Iris pigment epithelial cell (primary cell): ENCODE measurements around the gene MCF2L.

Experiments used
- DNase-seq: peaks from one replicate; pipeline ENCODE4 v3.0.0-alpha.2; 2011; ENCODE audit warnings: low read depth

The MCF2L gene

DNA sequence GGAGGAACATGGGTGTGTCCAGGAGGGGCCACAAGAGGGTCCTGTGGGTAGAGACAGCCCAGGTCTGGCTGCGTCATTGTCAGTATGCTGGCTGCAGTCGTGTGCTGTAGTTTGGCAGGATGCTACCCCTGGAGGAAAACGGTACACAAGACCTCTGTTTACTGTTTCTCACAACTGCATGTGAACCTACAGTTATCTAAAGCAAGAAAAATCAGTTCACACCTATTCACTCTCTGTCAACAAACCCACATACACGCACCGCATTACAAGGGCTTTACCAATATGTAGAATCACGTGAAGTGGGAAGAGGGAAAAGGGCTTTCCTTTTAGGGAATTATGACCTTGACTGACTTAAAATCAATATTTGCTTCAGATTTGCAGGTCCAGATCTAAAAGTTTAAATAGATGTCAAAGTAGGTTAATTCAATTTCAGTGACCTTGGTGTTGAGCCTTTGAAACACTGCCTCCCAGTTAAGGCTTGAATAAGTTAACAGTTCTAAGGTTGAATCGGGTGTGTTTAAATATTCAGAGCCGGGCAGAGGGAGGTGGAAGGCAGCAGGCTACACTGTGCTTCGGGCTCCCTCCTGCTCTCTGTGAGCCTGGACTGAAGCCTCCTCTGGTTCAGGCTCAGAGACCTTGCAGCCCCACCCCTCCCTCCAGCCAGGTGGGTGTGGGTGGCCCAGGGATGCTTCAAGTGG is 17.2 kb upstream of the MCF2L start:
- DNase-seq, result no peak

DNA sequence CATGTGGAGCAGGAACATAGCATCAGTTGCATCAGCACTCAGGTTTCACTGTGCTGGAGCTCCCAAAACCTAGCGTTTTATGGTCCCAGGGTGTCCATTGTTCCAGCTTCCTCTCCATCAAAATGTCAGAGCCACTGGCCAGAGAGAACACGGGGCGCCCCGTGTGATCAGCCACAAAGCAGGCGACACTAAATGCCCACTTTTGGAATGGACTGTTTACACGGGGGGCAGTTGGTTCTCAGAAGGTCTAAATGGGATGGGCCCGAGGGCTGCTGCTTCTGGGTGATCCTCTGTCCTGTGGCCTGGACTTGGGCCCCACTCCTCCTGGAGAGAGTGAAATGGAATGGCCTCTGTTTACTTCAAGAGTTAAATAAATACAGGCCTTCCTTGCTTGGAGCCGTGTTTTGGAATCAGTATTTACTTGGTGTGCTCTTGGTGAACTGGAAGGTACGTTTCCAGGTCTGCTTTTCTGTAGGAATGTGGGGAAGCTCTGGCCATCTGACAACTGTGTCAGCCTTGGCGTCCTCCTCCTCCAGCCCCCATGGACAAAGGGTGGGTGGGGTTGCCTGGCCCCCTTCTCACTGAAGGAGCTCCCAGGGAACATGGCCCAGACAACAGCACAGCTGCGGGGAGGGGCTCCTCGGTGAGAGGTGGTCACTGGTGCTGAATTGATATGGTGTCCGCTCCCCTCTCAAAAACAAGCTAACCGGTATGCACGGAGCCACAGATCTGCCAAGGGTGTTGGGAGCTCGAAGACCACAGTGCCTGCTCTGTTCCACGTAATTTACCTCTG is 16.1 kb upstream of the MCF2L start:
- DNase-seq, result no peak

DNA sequence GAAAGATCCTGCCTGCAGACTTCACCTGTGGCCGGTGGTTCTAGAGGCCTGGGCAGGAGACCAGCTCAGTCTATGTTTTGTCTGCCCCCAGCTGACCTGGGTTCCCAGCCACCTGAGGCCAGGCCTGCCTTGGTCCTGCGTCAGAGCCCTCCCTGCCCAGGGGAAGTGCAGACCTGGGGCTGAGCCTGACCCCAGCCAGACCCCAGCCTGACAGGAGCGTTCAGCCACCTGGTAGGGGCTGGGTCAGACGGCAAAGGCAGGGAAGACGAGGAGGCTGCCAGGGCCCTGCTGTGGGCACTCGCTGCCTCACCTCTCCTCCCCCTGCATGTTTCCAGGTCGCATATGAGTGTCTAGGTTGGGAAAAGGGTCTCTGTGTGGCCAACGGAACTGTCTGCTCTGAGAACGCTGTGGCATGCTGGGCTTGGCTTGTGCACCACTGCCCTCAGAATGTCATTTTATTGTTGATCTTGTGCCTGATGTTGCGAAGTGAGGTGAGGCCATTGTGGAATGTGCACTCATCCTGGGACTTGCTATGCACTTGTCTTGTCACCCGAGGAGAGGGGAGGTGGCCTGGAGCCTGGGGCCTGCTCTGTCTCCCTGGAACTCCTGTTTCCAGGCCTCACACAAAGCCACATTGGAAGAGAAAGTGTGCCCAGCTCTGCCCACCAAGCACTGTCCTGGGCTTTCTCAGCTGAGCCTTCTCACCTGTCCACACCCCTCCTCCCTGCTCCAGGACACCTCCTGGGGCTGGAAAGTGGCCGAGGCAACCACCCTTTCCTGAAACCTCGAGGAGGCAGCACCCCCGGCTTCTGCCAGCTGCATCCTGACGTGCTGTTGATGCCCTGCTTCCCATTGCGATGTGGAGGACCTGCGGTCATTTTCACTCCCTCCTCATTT is 15.2 kb upstream of the MCF2L start:
- no peak for DNase-seq

DNA sequence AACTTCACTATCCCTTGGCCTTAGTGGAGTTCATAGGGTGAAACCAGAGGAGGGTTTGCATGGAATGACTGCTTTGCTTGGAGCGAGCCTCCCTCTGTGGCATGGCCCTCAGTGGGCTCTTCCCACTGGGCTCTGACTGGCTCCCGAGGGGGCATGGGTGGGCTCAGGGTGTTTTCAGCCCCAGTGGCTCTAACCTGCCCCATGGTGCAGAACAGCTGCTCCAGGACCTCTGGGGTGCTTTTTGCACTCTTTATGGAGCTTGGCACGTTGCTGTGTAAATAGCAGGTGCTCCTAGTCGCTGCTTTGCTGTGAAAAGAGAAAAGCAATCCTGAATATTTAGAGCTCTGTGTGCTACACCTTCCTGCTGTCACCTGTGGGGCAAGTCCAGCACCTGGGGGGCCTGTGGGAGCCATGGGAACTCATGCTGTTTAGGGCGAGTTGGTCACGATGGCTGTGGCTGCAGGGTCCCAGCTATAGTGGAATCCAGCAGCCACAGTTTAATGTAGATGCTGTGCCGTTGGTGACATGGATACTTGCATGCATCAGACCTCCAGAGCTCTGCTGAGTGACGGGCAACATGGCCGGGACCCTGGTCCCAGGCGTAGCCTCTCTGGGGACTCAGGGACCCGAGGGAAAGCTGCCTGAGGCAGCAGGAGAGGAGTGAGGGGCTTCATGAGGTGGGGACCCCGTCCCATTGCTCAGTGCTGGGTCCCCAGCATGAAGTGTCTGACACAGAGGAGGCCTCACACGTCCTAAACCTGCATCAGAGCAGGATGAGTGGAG is 14.3 kb upstream of the MCF2L start:
- no peak for DNase-seq

DNA sequence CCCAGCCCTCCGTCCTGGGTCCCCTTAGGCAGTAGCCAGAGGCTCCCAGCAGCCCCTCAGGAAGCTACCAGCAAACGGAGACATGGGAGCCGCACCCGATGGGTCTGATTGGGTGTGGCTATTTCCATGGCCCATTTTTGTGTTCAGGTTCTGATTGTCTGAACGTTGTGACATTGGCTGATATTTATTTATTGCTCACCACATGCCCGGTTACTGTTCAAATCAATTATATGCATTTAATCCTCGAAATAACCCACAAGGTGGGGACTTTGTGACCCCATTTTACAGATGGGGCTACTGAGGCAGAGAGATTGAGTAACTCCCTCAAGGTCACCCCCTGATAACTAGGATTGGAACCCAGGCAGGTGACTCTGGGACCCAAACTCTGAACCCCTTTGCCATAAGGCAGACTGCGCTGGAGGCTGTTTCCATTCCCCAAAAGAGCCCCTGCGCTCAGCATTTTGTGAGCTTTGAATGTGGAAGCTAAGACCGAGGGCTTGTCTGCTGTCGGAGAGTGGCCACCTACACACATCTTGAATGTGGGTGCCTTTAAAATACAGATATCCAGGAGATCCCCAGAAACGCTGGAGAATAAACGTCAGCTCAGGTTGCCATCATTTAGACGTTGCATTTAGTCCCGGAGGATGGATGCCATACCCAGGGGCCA is 13.6 kb upstream of the MCF2L start:
- no peak for DNase-seq

DNA sequence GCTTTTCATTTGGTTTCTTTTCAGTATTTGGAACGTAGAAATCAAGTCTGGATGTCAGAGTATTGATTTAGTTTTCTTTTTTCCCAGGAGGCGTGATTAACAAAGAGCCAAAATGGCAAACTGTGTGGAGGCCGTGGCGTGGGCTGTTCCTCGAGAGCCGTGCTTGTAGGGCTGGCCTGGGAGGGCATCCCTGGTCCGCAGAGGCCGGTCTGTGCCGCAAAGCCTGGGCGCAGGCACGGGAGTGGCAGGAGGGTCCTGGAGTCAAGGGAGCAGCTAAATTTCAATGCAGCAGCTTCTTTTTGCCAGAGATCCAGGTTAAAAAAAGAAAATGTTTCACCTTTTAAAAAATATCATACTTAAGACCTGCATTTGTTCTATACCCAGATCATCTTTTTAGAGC is 13.1 kb upstream of the MCF2L start:
- DNase-seq, result no peak

DNA sequence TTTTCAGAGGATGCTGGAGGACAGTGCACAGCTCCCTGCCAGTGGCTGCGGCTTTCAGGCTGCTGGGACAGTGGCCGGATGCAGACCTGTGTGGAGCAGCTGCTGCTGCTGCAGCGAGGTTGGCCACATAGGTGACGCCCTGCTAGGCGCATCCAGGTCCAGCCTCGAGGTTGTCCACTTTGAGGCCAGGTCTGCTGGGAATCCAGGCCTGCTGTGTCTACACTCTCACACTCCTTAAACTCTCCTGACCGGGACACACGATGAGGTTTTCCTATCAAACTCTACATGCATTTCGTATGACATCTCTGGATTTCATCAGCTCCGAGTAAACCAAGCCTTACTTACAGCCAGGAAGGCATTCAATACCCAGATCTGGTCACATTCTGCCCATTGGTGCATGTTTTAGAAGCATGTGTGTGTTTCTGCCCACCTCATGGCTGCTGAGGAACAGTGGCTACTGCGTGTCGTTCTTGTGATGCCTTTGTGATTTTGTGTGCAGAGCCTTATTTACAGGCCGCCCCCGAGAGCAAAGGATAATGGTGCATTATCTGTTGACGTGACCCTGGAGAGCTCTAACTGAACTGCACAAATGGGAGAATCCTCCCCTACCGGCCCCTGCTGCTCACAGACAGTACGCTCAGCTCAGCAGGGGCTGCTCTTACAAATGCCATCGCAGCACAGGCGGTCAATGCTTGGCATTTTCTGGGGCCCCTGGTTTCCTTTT is 12.3 kb upstream of the MCF2L start:
- no peak for DNase-seq

DNA sequence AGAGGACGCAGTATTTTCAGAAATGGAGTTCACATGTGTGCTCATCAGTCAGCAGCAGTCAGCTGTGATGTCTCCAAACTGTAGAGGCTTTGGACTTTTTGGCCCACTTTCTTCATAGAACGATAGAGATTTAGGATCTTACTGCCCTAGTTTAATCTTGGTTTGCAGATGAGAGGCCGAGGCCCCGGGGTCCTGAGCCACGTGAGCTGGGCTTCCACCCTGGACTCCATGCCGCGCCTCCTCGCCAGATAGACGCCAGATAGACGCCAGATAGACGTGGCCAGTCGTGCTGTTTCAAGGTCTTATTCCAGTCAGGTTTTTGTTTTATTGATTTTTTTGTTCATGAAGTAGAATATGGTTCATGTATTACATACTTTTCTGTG is 11.7 kb upstream of the MCF2L start:
- DNase-seq, result no peak

DNA sequence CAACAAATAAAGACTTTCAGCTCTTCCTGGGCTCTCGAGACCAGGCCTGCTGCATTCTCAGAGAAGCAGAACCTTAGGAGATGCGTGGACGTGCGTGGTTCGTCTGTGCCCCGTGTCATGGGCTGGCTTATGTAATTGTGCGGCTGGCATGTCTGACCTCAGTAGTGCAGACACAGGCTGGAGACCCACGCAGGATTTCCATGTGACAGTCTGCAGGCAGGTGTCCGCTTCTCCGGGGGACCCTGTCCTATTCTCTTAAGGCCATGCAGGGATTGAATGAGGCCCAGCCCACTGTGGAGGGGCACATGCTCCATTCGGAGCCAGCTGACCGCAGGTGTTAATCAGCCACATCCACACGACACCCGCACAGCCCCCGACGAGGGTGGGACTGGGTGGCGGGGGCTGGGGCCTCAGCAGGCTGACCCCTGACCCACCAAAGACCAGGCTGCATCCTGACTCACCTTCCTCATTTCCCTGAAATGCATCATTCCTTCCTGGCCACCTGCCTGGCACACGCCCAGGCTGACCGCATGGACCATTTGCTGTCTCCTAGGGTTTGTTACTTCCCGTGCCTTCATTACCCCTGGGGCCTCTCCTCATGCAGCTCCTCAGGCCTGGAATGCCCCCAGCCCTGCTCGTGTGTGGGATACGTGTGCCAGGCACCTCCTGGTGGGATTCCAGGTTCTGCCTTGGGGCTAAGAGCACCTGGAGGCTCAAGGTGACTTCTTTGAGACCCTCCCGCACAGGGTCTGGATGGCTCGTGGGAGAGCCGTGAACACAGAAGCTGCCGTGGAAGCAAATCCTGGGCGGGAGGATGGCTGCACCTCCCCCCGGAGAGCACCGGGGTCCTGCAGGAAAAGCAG is 10.7 kb upstream of the MCF2L start:
- no peak for DNase-seq

DNA sequence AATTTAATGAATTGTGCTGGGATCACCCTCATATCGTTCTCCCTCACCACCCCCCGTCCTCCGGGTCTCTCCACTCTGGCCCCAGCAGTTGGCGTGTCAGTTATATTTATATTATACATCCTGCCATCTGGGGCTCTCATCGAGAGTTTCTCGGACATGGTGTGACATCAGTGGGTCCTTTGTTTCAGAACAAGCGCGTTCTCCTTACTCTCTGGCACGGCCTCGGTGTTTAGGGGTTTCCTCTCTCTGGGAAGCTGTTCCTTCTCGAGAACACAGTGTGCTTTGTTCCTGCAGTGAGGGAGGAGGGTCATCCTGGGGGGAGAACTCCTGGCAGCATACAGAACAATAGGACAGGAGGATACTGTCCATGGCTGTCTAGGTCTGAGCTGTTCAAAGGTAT is 9.8 kb upstream of the MCF2L start:
- DNase-seq, result no peak

DNA sequence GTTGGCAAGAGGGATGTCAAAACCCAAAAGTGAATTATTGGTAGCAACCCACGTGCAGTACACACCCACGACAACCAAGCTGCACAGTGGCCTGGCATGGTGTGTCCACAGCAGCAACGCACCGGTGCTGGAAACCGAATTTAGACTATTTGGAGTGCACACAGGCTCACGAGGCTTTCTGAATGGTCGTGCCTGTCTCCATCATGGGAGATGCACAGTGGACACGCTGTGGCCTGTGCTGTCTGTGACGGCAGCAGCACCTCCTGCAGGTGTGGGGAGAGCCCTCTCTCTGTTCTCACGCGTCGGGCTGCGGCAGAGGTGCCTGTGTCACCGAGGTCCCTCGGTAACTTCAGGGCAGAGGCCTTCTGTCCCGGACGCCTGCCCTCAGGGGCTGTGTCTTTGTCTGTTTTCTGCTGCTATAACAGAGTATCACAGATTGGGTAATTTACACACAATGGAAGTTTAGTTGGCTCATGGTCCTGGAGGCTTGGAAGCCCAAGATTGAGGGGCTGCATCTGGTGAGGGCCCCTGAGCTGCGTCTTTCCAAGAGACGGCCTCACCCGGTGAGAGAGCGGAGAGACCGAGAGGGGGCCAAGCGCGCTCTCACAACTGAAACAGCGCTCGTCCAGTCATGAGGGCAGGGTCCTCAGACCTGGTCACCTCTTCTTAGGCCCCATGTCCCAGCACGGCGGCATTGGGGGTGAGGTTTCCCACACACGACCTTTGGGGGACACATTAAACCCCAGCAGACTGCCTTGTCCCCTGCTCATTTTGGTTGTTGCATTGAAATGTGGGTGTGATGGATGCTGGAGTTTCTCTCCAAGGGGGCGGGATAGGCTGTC is 9.1 kb upstream of the MCF2L start:
- DNase-seq, result no peak

DNA sequence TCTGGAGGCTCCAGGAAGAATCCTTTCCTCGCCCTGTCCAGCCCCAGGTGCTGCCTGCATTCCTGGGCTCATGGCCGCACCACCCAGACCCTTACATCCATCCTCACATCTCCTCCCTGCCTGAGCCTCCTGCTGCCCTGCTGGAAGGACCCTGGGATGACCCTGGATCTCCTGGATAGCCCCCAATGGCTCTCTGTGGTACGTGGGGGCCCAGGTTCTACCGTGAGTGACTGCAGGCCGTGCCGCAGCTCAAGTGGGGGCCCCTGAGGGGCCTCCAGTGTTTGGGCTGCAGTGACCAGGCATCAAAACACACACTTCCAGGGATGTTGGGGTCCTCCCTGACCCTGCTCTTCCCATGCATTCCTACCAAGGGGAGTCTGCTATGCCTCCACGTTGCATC is 8.3 kb upstream of the MCF2L start:
- DNase-seq, result no peak

DNA sequence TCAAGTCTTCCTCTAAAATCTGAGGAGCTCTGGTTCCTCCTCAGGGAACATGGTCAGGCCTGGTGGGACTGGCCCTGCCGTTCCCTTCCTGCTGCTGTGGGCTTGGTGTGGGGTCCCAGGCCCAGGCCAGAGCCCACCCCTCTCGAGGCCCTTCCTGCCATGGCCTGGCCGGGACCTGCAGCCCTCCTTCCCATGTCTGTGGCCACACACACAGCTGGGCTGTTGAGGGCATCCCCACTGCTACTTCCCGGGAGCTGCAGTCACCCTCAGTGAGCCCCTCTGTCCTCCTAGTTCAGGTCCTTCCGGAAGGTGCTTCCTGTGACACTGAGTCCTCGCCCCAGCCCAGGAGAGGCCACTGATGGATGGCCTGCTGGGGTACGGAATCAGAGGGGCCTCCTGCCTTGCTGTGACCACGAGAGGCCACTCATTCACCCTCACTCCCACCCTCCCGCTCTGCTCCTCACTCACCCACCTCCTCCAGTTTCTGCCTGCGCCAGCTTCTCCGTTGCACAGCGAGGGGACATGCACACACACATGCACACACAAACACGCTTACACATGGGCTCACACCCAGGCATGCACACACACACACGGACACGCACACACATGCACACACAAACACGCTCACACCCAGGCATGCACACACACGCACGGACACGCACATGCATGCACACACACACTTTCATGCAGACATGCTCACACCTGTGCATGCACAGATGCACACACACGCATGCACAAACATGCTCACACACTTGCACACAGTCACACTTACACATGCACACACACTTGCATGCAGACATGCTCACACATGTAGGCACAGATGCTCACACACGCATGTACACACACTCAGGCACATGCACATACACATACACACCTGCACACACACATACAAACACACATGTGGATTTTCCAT is 7.3 kb upstream of the MCF2L start:
- no peak for DNase-seq

DNA sequence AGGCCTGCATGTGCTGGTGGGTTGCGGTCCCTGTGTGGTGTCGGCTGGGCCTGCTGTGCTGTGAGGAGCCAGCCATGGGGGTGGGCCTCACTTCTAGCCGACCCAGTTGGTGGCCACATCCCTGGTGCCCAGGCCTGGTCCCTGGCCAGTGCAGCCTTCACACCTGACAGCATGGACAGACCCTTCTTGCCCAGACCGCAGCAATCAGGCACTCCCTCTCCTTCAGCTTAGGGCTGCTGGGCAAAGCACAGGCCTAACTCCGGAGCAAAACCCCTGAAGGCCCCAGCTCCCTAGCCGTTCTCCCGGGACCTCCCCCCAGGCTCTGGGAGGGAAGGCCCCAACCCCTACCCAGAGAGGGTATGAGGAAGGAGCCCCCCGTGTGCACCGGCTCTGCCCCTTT is 6.6 kb upstream of the MCF2L start:
- no peak for DNase-seq

DNA sequence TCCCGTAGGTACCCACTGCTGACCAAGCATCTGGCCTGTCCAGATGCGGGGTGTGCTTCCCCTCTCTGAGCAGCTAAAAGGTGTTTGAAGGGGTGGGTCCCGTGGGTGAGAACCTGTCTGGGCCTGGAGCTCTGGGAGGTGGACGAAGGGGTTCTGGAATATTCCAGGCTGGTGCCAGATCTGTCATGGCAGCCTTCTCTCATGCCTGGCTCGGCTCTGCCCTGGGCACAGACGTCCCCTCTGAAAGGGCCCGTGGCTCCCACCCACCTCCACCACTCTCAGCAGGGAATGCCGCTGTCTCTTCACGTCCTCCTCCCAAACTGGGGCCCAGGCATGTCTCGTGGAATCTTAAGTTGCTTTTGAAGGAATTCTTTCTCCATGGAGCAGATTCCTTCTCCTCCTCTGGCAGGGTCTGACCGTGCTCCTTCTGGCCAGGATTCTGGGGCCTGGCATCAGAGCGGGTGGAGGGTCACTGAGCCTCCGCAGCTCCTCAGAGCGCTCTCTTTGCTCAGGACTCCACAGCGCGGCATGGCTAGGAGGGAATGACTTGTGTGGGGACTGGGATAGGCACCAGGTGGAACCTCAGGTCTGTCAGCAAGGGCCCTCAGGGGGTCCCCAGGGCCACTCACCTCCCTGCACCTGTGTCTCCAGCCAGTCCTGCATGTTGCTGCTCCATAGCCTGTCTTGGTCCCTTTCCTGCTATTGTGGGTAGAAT is 5.9 kb upstream of the MCF2L start:
- DNase-seq, result no peak

DNA sequence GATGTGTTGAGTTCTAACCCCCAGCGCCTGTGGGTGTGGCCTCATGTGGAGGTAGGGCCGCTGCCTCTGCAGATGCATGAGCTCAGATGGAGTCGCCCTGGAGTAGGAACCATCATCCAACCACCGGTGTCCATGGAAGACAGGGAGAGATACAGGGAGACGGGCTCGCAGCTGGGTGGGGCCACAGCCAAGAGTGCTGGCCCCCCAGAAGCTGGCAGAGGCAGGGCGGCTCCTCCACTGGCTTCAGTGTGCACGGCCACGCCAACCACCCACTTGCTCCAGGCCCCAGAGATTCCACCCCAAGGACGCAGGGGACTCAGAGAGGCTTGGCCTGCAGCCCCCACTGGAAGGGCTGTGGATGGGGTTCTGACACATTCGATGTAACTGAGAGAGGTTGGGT is 5.4 kb upstream of the MCF2L start:
- DNase-seq, result no peak

DNA sequence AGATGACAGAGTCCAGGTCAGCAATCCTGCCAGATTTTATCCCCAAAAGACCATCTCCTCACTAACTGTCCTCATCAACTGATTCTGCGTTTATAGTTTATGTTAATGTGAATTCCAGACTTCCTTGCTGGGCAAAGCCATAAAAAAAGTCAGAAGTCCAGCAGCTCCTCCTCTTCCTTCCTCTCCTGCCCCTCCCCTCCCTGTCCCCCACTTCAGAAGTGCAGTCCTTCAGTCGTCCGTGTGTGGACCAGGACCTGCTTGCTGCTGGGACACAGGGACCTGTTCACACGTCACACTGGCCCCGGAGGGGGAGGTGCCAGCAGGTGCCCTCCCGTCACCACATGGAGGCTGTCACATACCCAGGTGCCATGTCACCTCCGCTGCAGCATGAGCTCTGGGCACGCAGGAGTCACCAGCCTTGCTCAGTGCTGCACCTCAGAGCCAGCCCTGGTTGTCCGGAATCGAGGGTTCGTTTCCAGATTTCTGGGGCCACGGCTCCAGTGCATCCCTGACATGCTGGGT is 4.0 kb upstream of the MCF2L start:
- DNase-seq, result no peak
